HG02840 (cell line): ENCODE results near the gene PGAP6.
"Not testable (repeated sequence)": the region's sequence is repeated elsewhere in the genome, so short reads cannot be mapped to it uniquely, and the experiment has no call there.

ENCODE experiments used
- ATAC-seq: cut with Tn5 transposase; IDR thresholded peaks from one replicate; pipeline ENCODE4 v1.9.1; 2021; ENCODE audit warnings: mild to moderate bottlenecking, moderate library complexity, moderate number of reproducible peaks; ENCODE audit not compliant: unreplicated experiment, low FRiP score

The PGAP6 gene

DNA sequence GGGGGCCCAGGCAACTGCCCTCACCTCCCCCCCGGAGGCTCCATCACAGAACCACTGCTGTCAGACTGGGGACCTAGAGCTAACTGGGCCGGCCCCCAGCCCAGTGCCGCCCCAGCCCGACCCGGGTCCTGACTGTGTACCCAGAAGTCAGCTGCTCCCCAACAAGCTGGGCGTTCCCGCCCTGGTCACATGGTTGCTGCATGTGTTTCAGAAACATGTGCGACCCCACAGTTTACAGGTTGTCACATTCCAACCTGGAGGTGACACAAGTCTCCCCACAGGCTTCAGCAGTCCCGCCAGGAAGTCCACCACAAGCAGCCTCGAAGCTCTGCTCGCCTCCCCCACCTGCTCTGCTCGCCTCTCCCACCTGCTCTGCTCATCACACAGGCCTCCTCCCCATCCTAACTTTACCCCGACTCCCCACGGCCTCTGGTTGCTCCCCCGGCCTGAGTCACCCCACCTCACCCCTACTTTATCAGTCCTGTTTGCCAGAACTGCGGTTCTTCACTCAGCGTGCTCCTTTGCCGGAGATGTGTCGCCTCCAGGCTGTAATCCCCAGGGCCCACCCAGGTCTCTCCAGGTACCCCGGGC lies 12.4 kb downstream of the PGAP6 start:
- no peak for ATAC-seq

DNA sequence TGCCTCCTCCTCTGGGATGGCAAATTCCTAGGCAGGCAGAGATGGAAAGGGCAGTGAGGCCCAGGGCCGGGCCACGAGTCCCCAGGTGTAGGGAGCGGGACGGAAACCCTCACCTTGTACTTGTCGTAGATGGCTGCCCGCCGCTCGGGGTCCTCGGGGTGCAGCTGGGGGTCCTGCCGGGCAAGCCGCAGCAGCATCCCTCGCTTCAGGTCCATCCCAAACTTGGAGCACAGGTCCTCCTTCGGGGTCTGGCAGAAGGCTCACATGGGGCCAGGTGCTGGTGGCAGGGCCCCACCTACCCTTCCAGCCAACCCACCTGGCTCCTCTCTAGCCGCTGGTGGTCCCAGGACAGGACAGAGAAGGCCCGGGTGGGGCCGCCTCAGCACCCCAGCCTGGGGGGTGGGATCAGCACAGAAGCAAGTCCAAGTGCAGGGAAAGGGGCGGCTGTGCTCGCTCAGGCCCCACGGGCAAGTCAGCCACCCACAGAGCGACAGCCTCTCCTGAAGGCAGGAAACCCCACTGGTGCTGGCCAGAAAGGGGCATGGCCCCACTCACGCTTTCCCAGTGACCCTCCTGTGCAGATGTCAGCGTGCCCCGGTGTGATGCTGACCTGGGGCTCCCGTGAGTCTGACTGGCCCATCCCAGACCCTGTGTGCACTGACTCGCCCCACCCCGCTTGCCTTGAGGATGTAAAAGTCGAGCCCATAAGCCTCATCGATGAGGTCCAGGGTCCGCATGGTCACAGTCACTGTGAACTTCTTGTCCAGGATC lies 13.2 kb downstream of the PGAP6 start:
- no peak for ATAC-seq

DNA sequence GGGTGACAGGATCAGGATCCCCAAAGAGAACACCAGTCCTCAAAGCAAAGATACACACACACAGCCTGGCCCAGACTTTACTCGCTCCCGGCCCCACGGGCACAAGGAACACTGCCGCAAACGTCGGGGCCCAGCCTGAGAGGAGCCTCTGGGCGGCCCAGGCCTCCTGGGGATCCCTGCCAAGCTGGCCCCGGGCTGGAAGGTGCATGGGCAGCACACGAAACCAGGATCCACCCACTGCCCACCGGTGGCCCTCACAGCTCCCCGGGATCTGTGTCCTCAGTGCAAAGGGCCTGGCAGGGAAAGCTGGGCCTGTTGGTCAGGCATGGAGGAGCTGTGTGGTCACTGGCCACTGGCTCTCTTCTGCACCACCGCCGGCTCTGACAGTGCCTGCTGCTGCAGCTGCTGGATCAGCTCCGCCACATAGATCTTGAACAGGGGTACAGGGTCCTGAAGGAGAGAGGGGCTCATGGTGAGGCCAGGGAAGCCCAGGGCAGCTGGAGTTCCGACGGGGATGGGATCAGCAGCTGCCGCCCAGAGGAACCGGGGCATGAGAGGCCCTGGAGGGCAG lies 14.4 kb downstream of the PGAP6 start:
- no peak for ATAC-seq

DNA sequence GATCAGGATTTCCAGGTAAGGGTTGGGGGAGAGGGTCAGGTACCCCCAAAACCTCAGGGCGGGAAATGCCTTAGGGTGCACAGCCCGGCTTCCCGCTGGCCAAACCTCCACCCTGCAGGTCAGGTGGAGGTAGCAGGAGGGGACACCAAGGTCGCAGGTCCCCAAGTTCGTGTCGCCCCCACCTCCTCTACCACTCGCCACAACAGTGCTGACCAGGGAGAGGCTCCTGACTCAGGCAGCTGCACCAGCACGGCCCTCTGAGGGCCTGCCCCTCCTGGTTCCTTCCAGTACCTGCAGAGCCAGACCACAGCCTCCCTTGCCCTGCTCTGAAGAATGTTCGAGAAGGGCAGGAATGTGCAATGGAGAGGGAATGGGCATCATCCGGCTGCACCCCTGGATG lies 15.3 kb downstream of the PGAP6 start:
- ATAC-seq, result no peak

DNA sequence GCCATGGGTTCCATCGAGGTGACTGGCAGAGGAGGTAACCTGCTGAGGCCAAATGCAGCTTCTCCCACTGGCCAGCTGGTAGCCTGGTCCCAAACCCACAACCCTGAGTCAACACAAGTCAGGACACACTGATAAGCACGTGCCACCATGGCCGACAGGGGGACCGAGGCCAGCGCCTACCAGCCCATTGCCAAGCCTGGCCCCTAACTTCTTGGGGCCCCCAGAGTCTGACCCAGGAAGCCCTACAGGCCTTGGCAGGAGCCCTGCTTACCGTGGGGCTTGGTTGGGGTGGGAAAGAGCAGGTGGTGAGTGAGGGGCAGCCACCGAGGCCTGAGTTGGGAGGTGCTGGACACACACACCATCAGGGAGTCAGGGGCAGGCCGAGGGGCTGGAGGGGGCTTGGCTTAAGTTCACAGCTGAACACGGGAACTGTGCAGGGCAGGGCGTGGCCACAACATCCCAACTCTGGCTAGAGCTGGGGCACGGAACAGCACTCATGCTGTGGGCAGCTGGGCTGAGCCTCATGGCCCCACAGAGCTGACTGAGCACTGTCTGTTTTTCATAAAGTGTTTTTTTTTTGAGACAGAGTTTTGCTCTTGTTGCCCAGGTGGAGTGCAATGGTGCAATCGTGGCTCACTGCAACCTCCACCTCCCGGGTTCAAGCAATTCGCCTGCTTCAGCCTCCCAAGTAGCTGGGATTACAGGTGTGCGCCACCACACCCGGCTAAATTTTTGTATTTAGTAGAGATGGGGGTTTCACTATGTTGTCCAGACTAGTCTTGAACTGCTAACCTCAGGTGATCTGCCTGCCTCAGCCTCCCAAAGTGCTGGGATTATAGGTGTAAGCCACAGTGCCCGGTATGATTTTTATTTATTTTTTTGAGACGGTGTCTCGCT lies 16.9 kb downstream of the PGAP6 start:
- no peak for ATAC-seq

DNA sequence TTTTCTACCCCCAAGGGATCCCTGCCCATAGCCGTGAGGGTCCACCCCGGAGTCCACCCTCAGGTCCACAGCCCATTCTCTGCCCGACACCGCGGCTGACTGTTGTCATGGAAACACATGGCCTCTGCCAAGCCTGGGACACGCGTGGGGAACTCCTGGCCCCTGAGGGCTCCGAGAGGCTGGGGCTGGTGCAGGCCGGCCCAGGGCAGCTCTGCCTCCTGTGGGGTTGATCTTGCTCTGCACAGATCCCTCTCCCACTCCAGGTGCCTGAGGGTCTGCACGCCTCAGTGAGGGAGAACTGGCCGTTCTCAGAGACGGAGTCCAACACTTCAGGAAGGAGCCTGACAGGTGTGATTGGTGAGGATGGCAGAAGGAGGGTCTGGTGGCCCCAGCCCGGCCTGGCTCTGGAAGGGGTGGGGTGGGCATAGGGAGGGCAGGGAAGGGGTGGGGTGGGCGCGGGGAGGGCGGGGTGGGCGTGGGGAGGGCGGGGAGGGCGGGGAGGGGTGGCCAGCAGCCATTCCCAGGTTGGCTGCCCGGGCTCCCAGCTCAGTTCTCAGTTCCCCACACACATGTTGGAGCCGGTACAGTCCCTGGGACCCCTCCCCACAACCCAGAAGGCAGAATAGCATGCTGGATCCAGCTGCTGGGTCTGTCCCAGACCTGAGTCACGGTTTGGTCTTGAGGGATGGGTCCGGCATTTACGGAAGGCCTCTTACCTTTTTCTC lies 17.9 kb downstream of the PGAP6 start:
- ATAC-seq, result no peak

DNA sequence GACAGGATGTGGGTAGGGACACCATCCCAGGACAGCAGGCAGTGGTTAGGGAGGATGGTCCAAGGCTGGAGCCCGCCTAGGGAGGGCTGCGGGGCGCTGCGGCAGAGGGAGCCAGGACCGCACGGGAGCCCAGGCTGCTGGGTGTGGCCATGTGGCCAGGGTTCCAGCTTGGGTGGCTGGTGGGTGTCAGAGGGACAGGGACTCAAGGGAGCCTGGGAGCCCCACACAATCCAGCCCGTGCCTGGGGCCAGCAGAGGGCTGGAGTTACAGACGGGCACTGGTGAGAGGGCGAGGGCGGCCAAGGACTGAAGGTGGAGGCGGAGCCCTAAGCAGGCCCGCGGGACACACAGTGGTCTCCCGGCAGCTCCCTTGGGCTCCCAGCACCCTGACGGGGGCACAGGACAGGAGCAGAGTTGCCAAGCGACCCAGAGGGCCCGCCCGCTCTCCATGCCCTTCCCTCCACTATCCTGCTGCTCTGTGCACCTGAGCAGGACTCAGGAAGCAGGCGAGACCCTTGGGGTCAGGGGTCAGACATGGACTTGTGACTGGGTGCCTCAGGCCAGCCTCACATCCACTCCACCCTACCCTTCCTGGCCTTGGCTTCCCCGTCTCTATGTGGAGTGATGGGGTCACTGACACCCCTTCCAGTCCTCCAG lies 18.5 kb downstream of the PGAP6 start:
- no peak for ATAC-seq

DNA sequence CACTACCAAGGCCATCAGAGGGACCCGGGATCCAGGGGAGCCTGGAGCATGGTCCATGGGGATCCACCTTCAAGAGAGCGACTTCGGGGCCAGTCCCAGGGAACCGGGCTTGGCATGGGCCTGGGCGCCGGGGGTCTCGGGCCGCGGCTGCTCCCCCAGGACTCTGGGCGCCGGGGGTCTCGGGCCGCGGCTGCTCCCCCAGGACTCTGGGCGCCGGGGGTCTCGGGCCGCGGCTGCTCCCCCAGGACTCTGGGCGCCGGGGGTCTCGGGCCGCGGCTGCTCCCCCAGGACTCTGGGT lies 19.1 kb downstream of the PGAP6 start:
- not testable (repeated sequence) for ATAC-seq

DNA sequence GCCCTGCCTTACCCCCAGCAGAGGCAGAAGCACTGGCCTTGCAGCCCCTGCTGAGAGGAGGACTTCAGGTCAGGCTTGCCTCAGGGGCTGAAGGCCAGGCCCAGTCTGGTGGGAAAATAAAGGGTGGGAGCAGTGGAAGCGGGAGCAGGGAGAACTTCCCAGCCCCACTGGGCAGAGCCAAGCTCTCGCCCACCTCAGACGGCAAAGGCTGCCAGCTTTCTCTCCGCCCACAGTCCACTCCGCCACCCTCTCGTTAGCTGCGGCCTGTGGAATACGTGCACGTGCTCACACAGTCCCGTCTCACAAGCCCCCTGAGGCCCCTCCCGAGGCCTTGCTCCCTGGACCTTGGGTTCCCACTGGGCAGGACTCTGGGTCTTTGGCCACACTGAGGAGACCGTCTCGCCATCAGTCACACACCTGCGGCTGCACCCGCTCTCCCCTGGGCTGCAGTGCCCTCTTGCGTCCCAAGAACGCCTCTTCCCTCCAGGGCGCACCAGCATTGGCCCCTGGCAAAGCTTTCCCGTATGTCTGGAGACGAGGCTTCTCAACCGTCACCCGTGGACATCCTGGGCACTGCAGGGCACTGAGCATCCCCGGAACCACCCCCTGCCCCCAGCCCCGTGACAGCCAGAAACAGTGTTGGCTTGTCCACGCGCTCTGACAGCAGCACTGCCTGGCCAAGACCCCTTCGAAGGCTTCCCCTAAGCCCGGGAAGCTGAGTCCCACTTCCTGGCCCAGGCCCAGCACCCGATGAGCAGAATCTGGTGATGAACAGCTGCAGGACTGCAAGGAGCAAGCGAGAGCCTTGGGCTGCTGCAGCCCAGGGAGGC lies 19.7 kb downstream of the PGAP6 start:
- no peak for ATAC-seq

DNA sequence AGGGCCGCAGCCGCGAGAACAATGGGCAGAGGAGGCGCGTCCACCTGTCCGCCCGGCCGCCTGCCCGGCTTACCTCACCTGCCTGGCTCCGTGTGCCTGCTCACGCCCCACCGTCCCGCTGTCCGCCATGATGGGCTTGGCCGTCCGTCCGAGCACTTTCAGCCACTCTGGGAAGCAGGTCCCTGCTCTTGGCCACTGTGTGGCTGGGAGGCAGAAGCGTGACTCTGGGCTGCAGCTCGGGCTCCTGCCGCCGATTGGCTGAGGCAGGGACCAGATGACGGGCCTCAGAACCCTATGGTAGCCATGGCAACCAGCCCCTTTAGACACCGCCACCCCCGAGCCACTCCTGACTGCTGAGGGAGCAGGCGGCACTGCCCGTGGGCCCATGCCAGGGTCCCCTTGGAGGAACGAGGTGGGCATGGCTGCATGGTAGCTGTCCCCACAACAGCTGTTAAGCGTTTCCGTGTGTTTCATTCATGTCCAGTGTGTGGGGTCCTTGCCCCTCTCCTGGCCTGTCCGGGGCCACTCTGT lies 20.4 kb downstream of the PGAP6 start:
- no peak for ATAC-seq

DNA sequence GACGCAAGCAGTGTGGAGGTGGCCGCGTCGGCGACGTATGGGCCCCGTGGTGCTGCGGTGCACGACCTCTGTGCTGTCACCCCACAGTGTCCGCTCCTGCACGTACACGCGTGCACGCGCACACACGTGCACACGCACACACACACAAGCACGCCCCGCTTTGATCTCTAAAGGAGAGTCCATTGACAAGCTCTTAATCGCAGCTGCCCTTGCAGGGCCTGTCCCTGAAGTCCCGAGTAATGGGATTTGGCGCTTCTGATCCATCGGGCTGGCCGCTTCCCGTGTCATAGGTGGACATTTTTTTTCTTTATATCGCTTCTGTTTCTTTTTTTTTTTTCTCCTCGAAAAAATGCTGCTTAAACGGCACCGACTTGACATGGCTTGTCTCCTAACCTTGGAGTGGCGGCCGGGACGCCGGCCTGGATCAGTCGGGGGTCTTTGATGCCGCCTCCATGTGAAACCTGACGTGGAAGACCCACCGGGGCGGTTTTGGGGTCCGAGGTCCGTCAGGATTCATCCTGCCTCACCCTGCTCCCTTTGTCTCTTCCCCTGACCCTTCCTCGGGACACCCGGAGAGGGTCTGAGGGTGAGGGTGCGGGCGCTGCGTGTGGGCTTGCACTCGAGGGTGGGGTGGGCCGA lies 21.0 kb downstream of the PGAP6 start:
- ATAC-seq, result no peak

DNA sequence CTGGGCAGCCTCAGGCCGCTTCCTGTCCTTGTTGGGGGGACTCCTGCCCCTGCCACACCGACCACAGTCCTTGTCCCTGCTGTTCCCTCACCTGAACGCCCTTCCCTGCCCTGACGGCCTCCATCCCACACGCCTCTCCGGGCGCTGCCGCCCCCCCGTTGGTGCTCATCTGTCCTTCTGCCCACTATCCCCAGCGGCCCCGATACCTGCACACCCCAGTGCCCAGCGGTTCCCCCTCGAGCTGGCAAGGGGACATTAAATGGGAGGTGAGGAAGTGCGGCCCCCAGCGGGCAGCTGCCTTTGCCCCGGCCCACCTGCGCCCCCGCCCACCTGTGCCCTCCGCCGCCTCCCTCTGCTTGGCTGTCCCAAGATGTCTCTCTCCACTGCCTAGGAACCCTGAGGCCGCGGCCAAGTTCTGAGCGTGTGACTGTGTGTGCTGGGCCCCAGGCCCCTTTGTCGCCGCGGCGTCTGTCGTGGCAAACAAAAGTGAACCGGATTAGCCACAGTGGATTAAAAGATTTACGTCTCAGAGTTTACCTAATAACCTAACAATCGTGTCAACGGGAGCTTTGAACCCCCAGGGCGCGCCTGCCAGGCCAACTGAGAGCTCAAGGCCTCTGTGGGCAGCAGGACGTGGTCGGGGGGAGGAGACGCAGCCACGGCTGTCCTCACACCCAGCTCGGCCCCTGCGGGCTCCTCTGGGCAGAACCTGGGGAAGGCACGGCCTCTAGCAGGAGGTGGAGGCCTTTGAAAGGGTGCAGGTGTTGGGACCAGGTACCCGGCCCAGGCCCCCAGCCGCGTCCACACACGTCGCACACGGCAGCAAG lies 21.7 kb downstream of the PGAP6 start:
- no peak for ATAC-seq

DNA sequence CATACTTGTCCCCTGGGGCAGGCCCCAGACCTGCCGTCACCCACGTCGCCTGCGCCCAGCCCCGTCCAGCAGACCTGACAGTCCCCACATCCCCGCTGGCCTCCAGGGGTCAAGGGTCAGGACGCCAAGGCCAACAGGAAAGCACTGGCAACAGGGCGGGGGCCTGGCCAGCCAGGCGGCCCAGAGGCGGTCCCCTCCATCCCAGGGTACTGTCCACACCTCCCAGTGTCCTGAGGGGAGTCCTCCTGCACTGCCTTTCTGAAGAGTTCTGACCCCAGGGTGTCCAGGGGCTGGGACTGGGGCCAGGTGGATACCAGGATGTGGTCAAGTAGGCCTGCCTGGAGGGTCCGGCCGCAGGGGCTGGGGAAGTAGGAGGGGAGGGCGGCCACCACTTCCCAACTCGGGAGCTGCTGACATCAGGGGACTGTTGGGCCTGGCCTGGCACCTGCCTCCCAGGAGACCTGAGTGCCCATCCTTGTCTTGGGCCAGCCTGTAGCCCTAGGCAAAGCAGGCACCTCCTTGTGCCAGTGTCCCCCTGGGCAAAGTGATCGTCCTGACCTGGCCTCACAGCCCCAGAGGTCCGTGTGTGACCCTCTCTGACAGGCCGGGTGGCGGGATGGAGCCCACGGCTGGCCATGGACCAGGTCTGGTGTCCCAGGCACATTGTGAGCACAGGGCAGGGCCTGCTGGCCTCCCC lies 22.6 kb downstream of the PGAP6 start:
- no peak for ATAC-seq

DNA sequence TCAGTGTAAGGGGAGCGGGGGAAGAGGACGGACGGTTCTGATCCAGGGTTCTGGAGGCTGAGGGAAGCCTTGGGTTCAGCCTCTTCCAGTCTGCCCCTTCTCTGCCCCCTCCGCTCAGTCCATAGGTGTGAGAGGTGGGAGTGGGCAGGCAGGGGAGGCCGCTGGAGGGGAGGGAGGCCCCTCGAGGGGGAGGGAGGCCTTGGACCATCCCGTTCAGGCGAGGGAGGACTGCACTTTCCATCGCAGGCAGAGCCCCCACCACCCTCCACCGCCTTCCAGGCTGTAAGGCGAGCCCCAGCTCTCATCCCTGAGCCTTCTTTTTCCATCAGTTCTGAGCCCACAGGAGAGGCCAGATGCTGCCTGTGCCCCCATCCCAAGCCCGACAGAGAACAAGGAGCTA lies 25.0 kb downstream of the PGAP6 start:
- no peak for ATAC-seq

DNA sequence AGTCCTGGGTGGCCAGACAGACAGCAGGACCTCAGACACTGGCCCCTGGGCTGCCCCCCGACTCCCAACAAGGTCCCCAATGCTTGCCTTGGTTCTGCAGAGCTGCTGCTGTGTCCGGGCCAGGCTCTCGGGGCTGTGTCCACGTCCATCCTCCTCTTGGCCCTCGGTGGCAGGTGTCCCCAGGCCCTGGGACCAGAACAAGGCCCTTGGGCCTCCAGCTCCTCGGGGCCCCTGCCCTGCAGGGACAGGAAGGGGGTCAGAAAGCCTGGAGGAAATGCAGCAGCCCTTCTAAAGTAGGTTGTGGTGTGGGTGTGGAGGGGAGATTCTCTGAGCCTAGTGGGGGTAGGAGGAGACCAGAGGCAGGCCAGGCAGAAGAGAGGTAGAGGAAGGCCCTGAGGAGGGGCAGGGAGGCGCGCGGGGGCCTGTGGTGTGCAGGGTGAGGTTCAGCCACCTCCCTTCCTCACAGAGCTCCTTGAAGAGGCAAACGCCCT lies 26.8 kb downstream of the PGAP6 start:
- no peak for ATAC-seq

DNA sequence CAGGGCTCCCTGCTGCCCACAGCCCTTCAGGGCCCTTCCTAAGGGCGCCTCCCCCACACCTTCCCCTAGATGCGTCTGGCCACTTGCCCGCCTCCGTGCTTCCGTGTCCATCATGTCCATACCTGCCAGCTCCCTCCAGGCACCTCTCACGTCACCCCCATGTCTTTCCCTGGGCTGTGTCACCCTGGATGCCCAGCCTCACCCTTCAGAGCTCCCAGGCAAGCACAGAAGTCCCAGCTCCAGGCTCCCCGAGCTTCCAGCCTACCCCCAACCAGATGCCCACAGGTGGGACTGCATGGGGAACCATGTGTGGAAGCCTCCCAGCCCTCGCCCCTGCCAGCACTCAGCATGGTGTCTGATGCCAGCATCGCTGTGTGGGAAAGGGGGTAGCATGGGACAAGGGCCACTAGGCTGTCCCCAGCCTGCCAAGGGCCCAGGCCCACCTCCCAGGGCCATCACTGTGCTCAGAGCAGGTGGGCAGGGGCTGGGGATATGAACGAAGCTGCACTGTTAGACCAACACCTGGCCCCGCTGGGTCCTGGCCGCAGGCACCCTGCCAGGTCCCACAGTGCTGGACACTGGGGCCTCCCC lies 27.4 kb downstream of the PGAP6 start:
- ATAC-seq, result no peak
